Uterus (tissue), 2 donors: Measurements from ENCODE around the gene KPRP.

ENCODE experiments used
- POLR2A ChIP-seq, 2 donors: fragments of 450-650 bp; IDR thresholded peaks; one replicate each; pipeline ENCODE4 v1.6.1; 2016; ENCODE audit warnings: antibody characterized with exemption in 2 of 2, mild to moderate bottlenecking in 1 of 2, moderate library complexity in 1 of 2
- TF ChIP-seq, protein P1 (sequence below), 4 experiments: fragments of 200-600 bp in 2 of 4; fragments of 450-650 bp in 2 of 4; sonication (generic) in 2 of 4; IDR thresholded peaks; one replicate each; pipeline ENCODE4 v1.5.1; 2016 to 2019; ENCODE audit warnings: antibody characterized with exemption in 4 of 4, mild to moderate bottlenecking in 2 of 4, moderate library complexity in 1 of 4

DNA sequence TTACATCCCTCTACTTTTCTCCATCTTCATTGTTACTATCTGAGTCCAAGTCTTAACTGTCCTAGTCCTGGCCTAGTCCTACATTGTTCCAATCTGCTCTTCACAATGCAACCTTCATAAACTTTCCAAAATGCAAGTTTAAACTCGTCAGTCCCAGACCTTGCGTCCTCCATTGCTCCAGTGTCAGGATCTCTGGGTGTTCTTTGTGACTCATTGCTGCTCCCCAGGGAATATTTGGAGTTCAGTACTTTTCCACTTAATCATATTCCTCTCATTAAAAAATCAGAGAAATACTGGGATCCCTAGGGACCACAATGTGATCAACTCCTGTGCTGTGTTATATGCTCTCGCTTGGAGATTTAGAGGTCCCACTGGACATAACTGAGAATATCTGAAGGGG, 18.0 kb upstream of the KPRP start:
- TF ChIP-seq POLR2A (IDR thresholded peaks at IDR 0.05): no peak
- TF ChIP-seq, protein P1, sequence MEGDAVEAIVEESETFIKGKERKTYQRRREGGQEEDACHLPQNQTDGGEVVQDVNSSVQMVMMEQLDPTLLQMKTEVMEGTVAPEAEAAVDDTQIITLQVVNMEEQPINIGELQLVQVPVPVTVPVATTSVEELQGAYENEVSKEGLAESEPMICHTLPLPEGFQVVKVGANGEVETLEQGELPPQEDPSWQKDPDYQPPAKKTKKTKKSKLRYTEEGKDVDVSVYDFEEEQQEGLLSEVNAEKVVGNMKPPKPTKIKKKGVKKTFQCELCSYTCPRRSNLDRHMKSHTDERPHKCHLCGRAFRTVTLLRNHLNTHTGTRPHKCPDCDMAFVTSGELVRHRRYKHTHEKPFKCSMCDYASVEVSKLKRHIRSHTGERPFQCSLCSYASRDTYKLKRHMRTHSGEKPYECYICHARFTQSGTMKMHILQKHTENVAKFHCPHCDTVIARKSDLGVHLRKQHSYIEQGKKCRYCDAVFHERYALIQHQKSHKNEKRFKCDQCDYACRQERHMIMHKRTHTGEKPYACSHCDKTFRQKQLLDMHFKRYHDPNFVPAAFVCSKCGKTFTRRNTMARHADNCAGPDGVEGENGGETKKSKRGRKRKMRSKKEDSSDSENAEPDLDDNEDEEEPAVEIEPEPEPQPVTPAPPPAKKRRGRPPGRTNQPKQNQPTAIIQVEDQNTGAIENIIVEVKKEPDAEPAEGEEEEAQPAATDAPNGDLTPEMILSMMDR (IDR thresholded peaks at IDR 0.05): no peak
